ENCODE data around the gene RHEB.

Gene RHEB

DNA sequence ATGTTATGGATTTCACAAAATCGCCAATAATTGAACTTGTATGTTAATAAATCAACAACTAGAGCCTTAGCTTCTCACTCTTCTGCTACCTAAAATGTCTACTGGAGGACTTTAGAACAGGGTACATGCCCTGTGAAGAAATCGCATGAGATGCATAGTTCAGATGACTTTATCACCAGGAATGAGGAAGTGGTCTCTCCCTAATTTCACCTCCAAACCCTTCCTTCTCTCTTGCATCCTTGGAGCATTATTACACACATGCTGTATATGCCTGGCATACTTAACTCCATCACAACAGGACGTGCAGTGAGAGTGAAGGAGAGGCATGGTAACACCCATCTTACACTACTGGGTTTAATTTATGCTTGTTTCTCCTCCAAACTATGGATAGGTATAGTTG lies 27.8 kb downstream of the RHEB start:
- no peak for TF ChIP-seq NFIC (IDR thresholded peaks at IDR 0.05)
- TF ChIP-seq RAD21 (IDR thresholded peaks at IDR 0.05; ENCODE audit: low read depth), result no peak
- TF ChIP-seq CREB1 (IDR thresholded peaks at IDR 0.05; ENCODE audit: low read depth), result no peak
- TF ChIP-seq TEAD4 (IDR thresholded peaks at IDR 0.05), result peak; percentile 23; the same call in 1 of the 2 replicates
- TF ChIP-seq TCF12 (IDR thresholded peaks at IDR 0.05; ENCODE audit: low read depth), result no peak
- TF ChIP-seq, protein P1, sequence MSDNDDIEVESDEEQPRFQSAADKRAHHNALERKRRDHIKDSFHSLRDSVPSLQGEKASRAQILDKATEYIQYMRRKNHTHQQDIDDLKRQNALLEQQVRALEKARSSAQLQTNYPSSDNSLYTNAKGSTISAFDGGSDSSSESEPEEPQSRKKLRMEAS (IDR thresholded peaks at IDR 0.05), result no peak
- TF ChIP-seq, protein P2, sequence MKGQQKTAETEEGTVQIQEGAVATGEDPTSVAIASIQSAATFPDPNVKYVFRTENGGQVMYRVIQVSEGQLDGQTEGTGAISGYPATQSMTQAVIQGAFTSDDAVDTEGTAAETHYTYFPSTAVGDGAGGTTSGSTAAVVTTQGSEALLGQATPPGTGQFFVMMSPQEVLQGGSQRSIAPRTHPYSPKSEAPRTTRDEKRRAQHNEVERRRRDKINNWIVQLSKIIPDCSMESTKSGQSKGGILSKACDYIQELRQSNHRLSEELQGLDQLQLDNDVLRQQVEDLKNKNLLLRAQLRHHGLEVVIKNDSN (IDR thresholded peaks at IDR 0.05), result no peak

DNA sequence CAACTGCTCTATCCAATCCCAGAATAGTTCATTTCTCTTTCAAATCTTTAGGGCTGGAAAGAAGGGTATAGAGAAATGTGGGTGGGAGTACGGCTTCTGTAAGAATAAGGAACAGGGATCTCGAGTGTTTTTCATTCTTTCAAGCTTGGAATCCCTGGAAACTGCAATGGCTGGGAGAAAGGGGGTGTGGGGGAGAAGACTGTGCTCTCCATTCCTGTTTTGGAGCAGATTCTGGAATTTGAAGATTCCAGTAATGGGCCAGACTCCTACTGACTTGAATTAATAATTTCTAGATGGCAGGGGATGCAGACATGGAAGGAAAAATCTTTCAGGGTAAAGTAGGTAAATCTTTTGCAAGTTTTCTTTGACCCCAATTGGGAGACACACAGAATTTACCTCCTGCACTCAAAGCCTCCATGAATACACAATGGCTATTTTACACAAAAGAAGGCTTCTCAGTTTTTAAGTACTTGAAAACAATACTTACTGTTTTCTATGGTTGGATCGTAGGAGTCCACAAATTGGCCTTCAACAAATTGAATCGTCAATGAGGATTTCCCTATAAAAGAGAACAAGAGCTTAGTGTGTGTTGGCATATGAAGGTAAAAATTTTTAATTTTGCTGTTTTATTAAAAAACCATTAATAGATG lies 29.1 kb downstream of the RHEB start:
- TF ChIP-seq NFIC (IDR thresholded peaks at IDR 0.05) (no peak), EP300 (IDR thresholded peaks at IDR 0.05; ENCODE audit: borderline replicate concordance) (no peak), RAD21 (IDR thresholded peaks at IDR 0.05; ENCODE audit: low read depth) (no peak), CEBPB (IDR thresholded peaks at IDR 0.05) (no peak), YY1 (IDR thresholded peaks at IDR 0.05; ENCODE audit: low read depth) (no peak), ZBTB7A (IDR thresholded peaks at IDR 0.05; ENCODE audit: low read depth) (no peak), TEAD4 (IDR thresholded peaks at IDR 0.05) (no peak), TCF12 (IDR thresholded peaks at IDR 0.05; ENCODE audit: low read depth) (no peak), TAF1 (IDR thresholded peaks at IDR 0.05; ENCODE audit: low read depth) (no peak), FOXM1 (IDR thresholded peaks at IDR 0.05; ENCODE audit: borderline replicate concordance, low read depth) (no peak), CREB1 (IDR thresholded peaks at IDR 0.05; ENCODE audit: low read depth) (no peak), EGR1 (IDR thresholded peaks at IDR 0.05) (no peak)
- TF ChIP-seq, protein P1 (IDR thresholded peaks at IDR 0.05), result no peak
- TF ChIP-seq, protein P2 (IDR thresholded peaks at IDR 0.05), result no peak
- TF ChIP-seq, protein P3, sequence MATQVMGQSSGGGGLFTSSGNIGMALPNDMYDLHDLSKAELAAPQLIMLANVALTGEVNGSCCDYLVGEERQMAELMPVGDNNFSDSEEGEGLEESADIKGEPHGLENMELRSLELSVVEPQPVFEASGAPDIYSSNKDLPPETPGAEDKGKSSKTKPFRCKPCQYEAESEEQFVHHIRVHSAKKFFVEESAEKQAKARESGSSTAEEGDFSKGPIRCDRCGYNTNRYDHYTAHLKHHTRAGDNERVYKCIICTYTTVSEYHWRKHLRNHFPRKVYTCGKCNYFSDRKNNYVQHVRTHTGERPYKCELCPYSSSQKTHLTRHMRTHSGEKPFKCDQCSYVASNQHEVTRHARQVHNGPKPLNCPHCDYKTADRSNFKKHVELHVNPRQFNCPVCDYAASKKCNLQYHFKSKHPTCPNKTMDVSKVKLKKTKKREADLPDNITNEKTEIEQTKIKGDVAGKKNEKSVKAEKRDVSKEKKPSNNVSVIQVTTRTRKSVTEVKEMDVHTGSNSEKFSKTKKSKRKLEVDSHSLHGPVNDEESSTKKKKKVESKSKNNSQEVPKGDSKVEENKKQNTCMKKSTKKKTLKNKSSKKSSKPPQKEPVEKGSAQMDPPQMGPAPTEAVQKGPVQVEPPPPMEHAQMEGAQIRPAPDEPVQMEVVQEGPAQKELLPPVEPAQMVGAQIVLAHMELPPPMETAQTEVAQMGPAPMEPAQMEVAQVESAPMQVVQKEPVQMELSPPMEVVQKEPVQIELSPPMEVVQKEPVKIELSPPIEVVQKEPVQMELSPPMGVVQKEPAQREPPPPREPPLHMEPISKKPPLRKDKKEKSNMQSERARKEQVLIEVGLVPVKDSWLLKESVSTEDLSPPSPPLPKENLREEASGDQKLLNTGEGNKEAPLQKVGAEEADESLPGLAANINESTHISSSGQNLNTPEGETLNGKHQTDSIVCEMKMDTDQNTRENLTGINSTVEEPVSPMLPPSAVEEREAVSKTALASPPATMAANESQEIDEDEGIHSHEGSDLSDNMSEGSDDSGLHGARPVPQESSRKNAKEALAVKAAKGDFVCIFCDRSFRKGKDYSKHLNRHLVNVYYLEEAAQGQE (IDR thresholded peaks at IDR 0.05; ENCODE audit: low read depth), result no peak

DNA sequence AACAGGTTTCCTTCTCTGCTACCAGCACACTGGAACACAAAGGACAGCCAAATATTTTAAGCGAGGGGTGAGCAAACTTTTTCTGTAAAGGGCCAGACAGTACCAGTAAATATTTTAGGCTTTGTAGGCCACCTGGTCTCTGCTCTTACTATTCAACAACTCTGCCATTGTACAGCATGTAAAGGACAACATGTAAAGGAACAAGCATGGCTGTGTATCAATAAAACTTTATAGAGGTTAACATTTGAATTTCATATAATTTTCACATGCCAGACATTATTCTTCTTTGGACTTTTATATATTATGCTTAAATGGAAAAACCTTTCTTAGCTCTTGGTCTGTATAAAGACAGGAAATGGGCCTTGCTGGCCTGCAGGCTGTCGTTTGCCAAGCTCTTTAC lies 30.2 kb downstream of the RHEB start:
- TF ChIP-seq CEBPB (IDR thresholded peaks at IDR 0.05), result no peak
- no peak for TF ChIP-seq FOXM1 (IDR thresholded peaks at IDR 0.05; ENCODE audit: borderline replicate concordance, low read depth)
- TF ChIP-seq, protein P2 (IDR thresholded peaks at IDR 0.05), result no peak

DNA sequence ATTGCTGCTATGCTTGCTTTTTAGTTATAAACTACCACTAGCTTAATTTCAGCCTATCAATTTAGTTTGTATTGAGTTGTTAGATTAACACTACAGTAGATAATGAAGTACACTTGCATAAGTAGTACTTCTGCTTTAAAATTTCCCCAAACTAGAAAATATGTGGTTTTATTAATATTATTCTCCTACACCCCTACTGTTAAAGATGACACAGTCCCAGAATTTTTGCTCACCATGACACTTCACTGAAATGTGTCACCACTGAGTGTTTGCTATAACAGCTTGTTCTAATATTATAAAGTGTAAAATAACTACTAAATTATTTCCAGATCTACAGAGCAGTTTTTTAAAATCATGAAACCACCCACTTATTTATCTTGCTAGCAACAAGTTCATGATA lies 31.6 kb downstream of the RHEB start:
- no peak for TF ChIP-seq TCF12 (IDR thresholded peaks at IDR 0.05; ENCODE audit: low read depth)
- no peak for TF ChIP-seq ZBTB7A (IDR thresholded peaks at IDR 0.05; ENCODE audit: low read depth)
- no peak for TF ChIP-seq NFIC (IDR thresholded peaks at IDR 0.05)
- no peak for TF ChIP-seq CREB1 (IDR thresholded peaks at IDR 0.05; ENCODE audit: low read depth)
- TF ChIP-seq CEBPB (IDR thresholded peaks at IDR 0.05), result no peak
- TF ChIP-seq TAF1 (IDR thresholded peaks at IDR 0.05; ENCODE audit: low read depth), result no peak
- TF ChIP-seq, protein P3 (IDR thresholded peaks at IDR 0.05; ENCODE audit: low read depth), result no peak
- TF ChIP-seq, protein P2 (IDR thresholded peaks at IDR 0.05), result no peak
- no peak for TF ChIP-seq EP300 (IDR thresholded peaks at IDR 0.05; ENCODE audit: borderline replicate concordance)
- no peak for TF ChIP-seq TEAD4 (IDR thresholded peaks at IDR 0.05)
- no peak for TF ChIP-seq FOXM1 (IDR thresholded peaks at IDR 0.05; ENCODE audit: borderline replicate concordance, low read depth)
- no peak for TF ChIP-seq YY1 (IDR thresholded peaks at IDR 0.05; ENCODE audit: low read depth)
- TF ChIP-seq, protein P1 (IDR thresholded peaks at IDR 0.05), result no peak
- TF ChIP-seq EGR1 (IDR thresholded peaks at IDR 0.05), result no peak
- TF ChIP-seq RAD21 (IDR thresholded peaks at IDR 0.05; ENCODE audit: low read depth), result no peak

DNA sequence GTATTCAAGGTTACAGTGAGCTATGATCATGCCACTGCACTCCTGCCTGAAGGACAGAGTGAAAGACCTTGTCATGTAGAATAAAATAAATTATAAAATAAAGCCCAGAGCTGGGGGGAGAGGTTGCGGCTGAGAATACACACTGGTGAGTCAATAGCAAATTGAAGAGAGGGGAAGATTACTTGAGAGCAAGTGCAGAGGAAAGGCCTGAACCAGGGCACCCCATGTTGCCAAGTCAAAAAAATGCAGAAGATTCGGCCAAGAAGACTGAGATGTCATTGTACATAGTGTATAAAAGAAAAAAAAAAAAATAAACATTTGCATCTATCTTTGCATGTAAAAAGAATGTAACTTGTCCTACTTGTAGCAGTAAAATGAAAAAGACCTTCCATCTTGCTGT lies 32.5 kb downstream of the RHEB start:
- TF ChIP-seq NFIC (IDR thresholded peaks at IDR 0.05) (no peak), EGR1 (IDR thresholded peaks at IDR 0.05) (no peak), EP300 (IDR thresholded peaks at IDR 0.05; ENCODE audit: borderline replicate concordance) (no peak), CEBPB (IDR thresholded peaks at IDR 0.05) (no peak), TEAD4 (IDR thresholded peaks at IDR 0.05) (no peak), YY1 (IDR thresholded peaks at IDR 0.05; ENCODE audit: low read depth) (no peak), RAD21 (IDR thresholded peaks at IDR 0.05; ENCODE audit: low read depth) (no peak), FOXM1 (IDR thresholded peaks at IDR 0.05; ENCODE audit: borderline replicate concordance, low read depth) (no peak), TCF12 (IDR thresholded peaks at IDR 0.05; ENCODE audit: low read depth) (no peak)
- TF ChIP-seq, protein P2 (IDR thresholded peaks at IDR 0.05), result no peak
- TF ChIP-seq, protein P3 (IDR thresholded peaks at IDR 0.05; ENCODE audit: low read depth), result no peak
- TF ChIP-seq, protein P1 (IDR thresholded peaks at IDR 0.05), result no peak
